HEK293 (cell line): ENCODE data around the gene STMP1.

Experiments used
- CTCF ChIA-PET: fragments of 350-600 bp; formaldehyde crosslinking; extraction: SDS; loops from one replicate; lab custom pipeline; 2021; ENCODE audit warnings: antibody characterized with exemption; lab: Yijun Ruan, JAX
- POLR2A ChIA-PET: fragments of 300-600 bp; formaldehyde crosslinking; extraction: SDS; loops from one replicate; lab custom pipeline; 2020; ENCODE audit warnings: antibody characterized with exemption, inconsistent platforms; lab: Yijun Ruan, JAX
- H3K27ac ChIP-seq: fragments of 200-500 bp; sonication (Bioruptor generic); 2 replicates; pipeline ENCODE4 v1.5.1; 2014; ENCODE audit warnings: low read depth, low read length, control low read depth, inconsistent platforms; ENCODE audit errors: extremely low read depth
- H3K36me3 ChIP-seq, 2 experiments: fragments of 200-500 bp in 1 of 2; sonication (Bioruptor generic) in 1 of 2; 1 replicate in 1 of 2; 2 replicates in 1 of 2; pipeline ENCODE4 v1.5.1; 2014 to 2017; ENCODE audit warnings: inconsistent platforms in 2 of 2, low read length in 2 of 2; ENCODE audit not compliant: control insufficient read depth in 2 of 2, insufficient read depth in 1 of 2
- H3K4me1 ChIP-seq: fragments of 200-500 bp; sonication (Bioruptor generic); 2 replicates; pipeline ENCODE4 v1.5.1; 2014; ENCODE audit warnings: mild to moderate bottlenecking, low read length, inconsistent platforms; ENCODE audit not compliant: control insufficient read depth, insufficient read depth
- H3K4me3 ChIP-seq: 2 replicates; pipeline ENCODE4 v1.5.1; 2011; ENCODE audit warnings: low read depth, mild to moderate bottlenecking, control low read depth, low read length, moderate library complexity
- H3K9me3 ChIP-seq: fragments of 200-500 bp; sonication (Bioruptor generic); 2 replicates; pipeline ENCODE4 v1.5.1; 2014; ENCODE audit warnings: low read depth, low read length, inconsistent platforms; ENCODE audit not compliant: control insufficient read depth, insufficient read depth
- EGR2 ChIP-seq: fragments of 450-650 bp; formaldehyde crosslinking; IDR thresholded peaks from 2 replicates; pipeline ENCODE4 v1.5.1; 2016; ENCODE audit warnings: low read depth, missing biosample characterization, missing genetic modification characterization
- MEIS1 ChIP-seq: sonication (generic); formaldehyde crosslinking; IDR thresholded peaks from 2 replicates; pipeline ENCODE4 v1.8.1; 2022; ENCODE audit warnings: missing genetic modification reagents, mild to moderate bottlenecking, borderline replicate concordance
- MYNN ChIP-seq: fragments of 450-650 bp; formaldehyde crosslinking; IDR thresholded peaks from 2 replicates; pipeline ENCODE4 v1.5.1; 2016; ENCODE audit warnings: missing biosample characterization, missing genetic modification characterization, borderline replicate concordance
- ZNF214 ChIP-seq: fragments of 450-650 bp; formaldehyde crosslinking; IDR thresholded peaks from 2 replicates; pipeline ENCODE4 v1.5.1; 2017; ENCODE audit warnings: missing biosample characterization, mild to moderate bottlenecking, missing genetic modification characterization, borderline replicate concordance
- ZNF335 ChIP-seq: fragments of 450-650 bp; formaldehyde crosslinking; conservative IDR thresholded peaks from 2 replicates; pipeline ENCODE4 v1.5.1; 2016; ENCODE audit warnings: missing biosample characterization, missing genetic modification characterization
- ZNF366 ChIP-seq: fragments of 450-650 bp; formaldehyde crosslinking; conservative IDR thresholded peaks from 2 replicates; pipeline ENCODE4 v1.5.1; 2016; ENCODE audit warnings: missing biosample characterization, missing genetic modification characterization
- ZNF510 ChIP-seq: fragments of 450-650 bp; formaldehyde crosslinking; IDR thresholded peaks from 2 replicates; pipeline ENCODE4 v1.5.1; 2018; ENCODE audit warnings: mild to moderate bottlenecking, missing genetic modification characterization, missing biosample characterization; ENCODE audit not compliant: insufficient replicate concordance
- ZNF571 ChIP-seq: fragments of 450-650 bp; formaldehyde crosslinking; IDR thresholded peaks from 2 replicates; pipeline ENCODE4 v1.5.0; 2017; ENCODE audit warnings: missing biosample characterization, missing genetic modification characterization
- ZNF654 ChIP-seq: fragments of 450-650 bp; formaldehyde crosslinking; IDR thresholded peaks from 2 replicates; pipeline ENCODE4 v1.5.1; 2016; ENCODE audit warnings: low read depth, missing biosample characterization, missing genetic modification characterization
- TF ChIP-seq, protein P1 (sequence below): fragments of 450-650 bp; formaldehyde crosslinking; IDR thresholded peaks from 2 replicates; pipeline ENCODE4 v1.5.1; 2016; ENCODE audit warnings: missing biosample characterization, missing genetic modification characterization
- TF ChIP-seq, protein P2 (sequence below): fragments of 450-650 bp; formaldehyde crosslinking; IDR thresholded peaks from 2 replicates; pipeline ENCODE4 v1.5.1; 2017; ENCODE audit warnings: missing biosample characterization, missing genetic modification characterization
- TF ChIP-seq, protein P3 (sequence below): fragments of 450-650 bp; formaldehyde crosslinking; IDR thresholded peaks from 2 replicates; pipeline ENCODE4 v1.5.1; 2016; ENCODE audit warnings: missing biosample characterization, missing genetic modification characterization, borderline replicate concordance
- TF ChIP-seq, protein P4 (sequence below): fragments of 450-650 bp; formaldehyde crosslinking; IDR thresholded peaks from 2 replicates; pipeline ENCODE4 v1.5.1; 2016; ENCODE audit warnings: missing biosample characterization, missing genetic modification characterization, low read depth
- TF ChIP-seq, protein P5 (sequence below): fragments of 450-650 bp; formaldehyde crosslinking; IDR thresholded peaks from 2 replicates; pipeline ENCODE4 v1.5.0; 2017; ENCODE audit warnings: missing biosample characterization, missing genetic modification characterization, borderline replicate concordance
- TF ChIP-seq, protein P6 (sequence below): fragments of 450-650 bp; formaldehyde crosslinking; IDR thresholded peaks from 2 replicates; pipeline ENCODE4 v1.5.1; 2016; ENCODE audit warnings: missing biosample characterization, missing genetic modification characterization

STMP1 gene

DNA sequence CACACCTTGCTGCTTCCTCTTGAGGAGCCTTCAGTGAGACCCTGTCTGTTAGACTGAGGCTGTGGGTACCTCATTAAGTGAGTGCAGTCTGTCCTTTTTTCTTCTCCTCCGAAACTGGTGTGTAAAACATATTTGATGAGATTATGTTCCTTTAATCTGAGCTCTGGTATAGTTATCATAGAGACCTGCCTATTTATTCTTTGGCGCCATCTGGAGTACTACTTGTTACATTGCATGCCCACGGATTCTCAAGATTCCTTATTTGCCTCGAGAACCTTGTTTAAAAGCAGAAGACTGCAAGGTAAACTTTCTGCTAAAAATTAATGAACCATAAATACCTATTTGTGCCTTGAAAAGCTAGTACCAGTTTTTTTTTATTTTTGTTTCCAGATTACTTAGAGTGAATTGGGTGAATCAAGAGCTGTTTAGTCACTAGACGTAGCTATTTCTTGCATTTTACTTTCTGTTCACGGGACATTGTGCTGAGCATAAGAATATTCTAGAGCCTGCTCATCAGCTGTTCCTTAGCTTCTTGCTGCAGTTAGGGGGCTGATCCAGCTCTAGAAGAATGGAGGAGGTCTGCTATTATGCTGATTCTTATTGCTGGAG is 16.9 kb upstream of the STMP1 start:
- Histone ChIP-seq H3K36me3 (peaks cover 43 to 90% of the 10 kb centered on the region in 2 experiments), H3K9me3 (no peaks in the 10 kb centered on the region), H3K4me3 (no peak overlapping the region), H3K4me1 (no peaks in the 10 kb centered on the region), H3K27ac (no peak overlapping the region)
- CTCF ChIA-PET, result interaction anchor here (0.7 to 3.9 kb wide), 28 partner anchors 8 to 371 kb away, joined by 3 to 25 read pairs (median 4); partner anchors contain the start of gene STMP1
- TF ChIP-seq, protein P1, sequence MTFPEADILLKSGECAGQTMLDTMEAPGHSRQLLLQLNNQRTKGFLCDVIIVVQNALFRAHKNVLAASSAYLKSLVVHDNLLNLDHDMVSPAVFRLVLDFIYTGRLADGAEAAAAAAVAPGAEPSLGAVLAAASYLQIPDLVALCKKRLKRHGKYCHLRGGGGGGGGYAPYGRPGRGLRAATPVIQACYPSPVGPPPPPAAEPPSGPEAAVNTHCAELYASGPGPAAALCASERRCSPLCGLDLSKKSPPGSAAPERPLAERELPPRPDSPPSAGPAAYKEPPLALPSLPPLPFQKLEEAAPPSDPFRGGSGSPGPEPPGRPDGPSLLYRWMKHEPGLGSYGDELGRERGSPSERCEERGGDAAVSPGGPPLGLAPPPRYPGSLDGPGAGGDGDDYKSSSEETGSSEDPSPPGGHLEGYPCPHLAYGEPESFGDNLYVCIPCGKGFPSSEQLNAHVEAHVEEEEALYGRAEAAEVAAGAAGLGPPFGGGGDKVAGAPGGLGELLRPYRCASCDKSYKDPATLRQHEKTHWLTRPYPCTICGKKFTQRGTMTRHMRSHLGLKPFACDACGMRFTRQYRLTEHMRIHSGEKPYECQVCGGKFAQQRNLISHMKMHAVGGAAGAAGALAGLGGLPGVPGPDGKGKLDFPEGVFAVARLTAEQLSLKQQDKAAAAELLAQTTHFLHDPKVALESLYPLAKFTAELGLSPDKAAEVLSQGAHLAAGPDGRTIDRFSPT (tag by site-specific recombination), result no peak
- TF ChIP-seq ZNF654 (tag by site-specific recombination), result peak; percentile 28
- POLR2A ChIA-PET, result interaction anchor here (0.6 to 1.2 kb wide), 3 partner anchors 13 to 18 kb away, joined by 4 to 8 read pairs (median 6); partner anchors contain the start of gene STMP1

DNA sequence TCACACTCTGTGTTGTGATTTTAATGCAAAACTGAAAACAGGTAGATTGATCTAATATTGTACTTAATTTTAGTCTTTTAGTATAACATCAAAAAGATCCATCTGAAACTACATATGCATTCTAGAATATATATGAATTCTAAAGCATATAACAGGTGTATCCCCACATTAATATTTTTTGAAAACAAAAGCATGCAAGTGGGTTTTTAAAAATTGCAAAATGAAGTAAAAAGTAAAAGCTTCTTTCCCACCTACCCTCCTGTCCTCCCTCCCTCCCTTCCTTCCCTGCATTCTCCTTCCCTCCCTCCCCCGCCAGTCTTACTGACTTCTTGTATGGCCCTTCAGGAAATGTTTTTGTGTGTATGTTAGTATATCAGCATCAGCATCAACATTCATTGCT is 14.6 kb upstream of the STMP1 start:
- POLR2A ChIA-PET, result no interaction called here
- CTCF ChIA-PET, result interaction anchor here (0.6 to 1.7 kb wide), 4 partner anchors 9 to 825 kb away, joined by 3 to 4 read pairs (median 3); partner anchors contain the start of gene STMP1
- Histone ChIP-seq H3K36me3 (peaks cover 33 to 75% of the 10 kb centered on the region in 2 experiments), H3K4me1 (no peaks in the 10 kb centered on the region), H3K9me3 (no peaks in the 10 kb centered on the region), H3K27ac (no peak overlapping the region), H3K4me3 (no peak overlapping the region)
- TF ChIP-seq ZNF214 (tag by site-specific recombination), result no peak
- no peak for TF ChIP-seq ZNF510
- TF ChIP-seq, protein P2, sequence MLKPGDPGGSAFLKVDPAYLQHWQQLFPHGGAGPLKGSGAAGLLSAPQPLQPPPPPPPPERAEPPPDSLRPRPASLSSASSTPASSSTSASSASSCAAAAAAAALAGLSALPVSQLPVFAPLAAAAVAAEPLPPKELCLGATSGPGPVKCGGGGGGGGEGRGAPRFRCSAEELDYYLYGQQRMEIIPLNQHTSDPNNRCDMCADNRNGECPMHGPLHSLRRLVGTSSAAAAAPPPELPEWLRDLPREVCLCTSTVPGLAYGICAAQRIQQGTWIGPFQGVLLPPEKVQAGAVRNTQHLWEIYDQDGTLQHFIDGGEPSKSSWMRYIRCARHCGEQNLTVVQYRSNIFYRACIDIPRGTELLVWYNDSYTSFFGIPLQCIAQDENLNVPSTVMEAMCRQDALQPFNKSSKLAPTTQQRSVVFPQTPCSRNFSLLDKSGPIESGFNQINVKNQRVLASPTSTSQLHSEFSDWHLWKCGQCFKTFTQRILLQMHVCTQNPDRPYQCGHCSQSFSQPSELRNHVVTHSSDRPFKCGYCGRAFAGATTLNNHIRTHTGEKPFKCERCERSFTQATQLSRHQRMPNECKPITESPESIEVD (tag by site-specific recombination), result no peak
- no peak for TF ChIP-seq MEIS1 (CRISPR knock-in tag)
- no peak for TF ChIP-seq MYNN (tag by site-specific recombination)
- no peak for TF ChIP-seq ZNF366 (tag by site-specific recombination)
- TF ChIP-seq ZNF335 (tag by site-specific recombination), result no peak
- TF ChIP-seq, protein P3, sequence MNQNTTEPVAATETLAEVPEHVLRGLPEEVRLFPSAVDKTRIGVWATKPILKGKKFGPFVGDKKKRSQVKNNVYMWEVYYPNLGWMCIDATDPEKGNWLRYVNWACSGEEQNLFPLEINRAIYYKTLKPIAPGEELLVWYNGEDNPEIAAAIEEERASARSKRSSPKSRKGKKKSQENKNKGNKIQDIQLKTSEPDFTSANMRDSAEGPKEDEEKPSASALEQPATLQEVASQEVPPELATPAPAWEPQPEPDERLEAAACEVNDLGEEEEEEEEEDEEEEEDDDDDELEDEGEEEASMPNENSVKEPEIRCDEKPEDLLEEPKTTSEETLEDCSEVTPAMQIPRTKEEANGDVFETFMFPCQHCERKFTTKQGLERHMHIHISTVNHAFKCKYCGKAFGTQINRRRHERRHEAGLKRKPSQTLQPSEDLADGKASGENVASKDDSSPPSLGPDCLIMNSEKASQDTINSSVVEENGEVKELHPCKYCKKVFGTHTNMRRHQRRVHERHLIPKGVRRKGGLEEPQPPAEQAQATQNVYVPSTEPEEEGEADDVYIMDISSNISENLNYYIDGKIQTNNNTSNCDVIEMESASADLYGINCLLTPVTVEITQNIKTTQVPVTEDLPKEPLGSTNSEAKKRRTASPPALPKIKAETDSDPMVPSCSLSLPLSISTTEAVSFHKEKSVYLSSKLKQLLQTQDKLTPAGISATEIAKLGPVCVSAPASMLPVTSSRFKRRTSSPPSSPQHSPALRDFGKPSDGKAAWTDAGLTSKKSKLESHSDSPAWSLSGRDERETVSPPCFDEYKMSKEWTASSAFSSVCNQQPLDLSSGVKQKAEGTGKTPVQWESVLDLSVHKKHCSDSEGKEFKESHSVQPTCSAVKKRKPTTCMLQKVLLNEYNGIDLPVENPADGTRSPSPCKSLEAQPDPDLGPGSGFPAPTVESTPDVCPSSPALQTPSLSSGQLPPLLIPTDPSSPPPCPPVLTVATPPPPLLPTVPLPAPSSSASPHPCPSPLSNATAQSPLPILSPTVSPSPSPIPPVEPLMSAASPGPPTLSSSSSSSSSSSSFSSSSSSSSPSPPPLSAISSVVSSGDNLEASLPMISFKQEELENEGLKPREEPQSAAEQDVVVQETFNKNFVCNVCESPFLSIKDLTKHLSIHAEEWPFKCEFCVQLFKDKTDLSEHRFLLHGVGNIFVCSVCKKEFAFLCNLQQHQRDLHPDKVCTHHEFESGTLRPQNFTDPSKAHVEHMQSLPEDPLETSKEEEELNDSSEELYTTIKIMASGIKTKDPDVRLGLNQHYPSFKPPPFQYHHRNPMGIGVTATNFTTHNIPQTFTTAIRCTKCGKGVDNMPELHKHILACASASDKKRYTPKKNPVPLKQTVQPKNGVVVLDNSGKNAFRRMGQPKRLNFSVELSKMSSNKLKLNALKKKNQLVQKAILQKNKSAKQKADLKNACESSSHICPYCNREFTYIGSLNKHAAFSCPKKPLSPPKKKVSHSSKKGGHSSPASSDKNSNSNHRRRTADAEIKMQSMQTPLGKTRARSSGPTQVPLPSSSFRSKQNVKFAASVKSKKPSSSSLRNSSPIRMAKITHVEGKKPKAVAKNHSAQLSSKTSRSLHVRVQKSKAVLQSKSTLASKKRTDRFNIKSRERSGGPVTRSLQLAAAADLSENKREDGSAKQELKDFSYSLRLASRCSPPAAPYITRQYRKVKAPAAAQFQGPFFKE (tag by site-specific recombination), result no peak
- TF ChIP-seq EGR2 (tag by site-specific recombination), result no peak
- TF ChIP-seq, protein P4, sequence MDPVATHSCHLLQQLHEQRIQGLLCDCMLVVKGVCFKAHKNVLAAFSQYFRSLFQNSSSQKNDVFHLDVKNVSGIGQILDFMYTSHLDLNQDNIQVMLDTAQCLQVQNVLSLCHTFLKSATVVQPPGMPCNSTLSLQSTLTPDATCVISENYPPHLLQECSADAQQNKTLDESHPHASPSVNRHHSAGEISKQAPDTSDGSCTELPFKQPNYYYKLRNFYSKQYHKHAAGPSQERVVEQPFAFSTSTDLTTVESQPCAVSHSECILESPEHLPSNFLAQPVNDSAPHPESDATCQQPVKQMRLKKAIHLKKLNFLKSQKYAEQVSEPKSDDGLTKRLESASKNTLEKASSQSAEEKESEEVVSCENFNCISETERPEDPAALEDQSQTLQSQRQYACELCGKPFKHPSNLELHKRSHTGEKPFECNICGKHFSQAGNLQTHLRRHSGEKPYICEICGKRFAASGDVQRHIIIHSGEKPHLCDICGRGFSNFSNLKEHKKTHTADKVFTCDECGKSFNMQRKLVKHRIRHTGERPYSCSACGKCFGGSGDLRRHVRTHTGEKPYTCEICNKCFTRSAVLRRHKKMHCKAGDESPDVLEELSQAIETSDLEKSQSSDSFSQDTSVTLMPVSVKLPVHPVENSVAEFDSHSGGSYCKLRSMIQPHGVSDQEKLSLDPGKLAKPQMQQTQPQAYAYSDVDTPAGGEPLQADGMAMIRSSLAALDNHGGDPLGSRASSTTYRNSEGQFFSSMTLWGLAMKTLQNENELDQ (tag by site-specific recombination), result no peak
- TF ChIP-seq, protein P5, sequence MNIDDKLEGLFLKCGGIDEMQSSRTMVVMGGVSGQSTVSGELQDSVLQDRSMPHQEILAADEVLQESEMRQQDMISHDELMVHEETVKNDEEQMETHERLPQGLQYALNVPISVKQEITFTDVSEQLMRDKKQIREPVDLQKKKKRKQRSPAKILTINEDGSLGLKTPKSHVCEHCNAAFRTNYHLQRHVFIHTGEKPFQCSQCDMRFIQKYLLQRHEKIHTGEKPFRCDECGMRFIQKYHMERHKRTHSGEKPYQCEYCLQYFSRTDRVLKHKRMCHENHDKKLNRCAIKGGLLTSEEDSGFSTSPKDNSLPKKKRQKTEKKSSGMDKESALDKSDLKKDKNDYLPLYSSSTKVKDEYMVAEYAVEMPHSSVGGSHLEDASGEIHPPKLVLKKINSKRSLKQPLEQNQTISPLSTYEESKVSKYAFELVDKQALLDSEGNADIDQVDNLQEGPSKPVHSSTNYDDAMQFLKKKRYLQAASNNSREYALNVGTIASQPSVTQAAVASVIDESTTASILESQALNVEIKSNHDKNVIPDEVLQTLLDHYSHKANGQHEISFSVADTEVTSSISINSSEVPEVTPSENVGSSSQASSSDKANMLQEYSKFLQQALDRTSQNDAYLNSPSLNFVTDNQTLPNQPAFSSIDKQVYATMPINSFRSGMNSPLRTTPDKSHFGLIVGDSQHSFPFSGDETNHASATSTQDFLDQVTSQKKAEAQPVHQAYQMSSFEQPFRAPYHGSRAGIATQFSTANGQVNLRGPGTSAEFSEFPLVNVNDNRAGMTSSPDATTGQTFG (tag by site-specific recombination), result no peak
- TF ChIP-seq, protein P6, sequence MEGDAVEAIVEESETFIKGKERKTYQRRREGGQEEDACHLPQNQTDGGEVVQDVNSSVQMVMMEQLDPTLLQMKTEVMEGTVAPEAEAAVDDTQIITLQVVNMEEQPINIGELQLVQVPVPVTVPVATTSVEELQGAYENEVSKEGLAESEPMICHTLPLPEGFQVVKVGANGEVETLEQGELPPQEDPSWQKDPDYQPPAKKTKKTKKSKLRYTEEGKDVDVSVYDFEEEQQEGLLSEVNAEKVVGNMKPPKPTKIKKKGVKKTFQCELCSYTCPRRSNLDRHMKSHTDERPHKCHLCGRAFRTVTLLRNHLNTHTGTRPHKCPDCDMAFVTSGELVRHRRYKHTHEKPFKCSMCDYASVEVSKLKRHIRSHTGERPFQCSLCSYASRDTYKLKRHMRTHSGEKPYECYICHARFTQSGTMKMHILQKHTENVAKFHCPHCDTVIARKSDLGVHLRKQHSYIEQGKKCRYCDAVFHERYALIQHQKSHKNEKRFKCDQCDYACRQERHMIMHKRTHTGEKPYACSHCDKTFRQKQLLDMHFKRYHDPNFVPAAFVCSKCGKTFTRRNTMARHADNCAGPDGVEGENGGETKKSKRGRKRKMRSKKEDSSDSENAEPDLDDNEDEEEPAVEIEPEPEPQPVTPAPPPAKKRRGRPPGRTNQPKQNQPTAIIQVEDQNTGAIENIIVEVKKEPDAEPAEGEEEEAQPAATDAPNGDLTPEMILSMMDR (tag by site-specific recombination), result no peak
- TF ChIP-seq ZNF571 (tag by site-specific recombination), result no peak
